Endodermal cell (in vitro differentiated cells): ENCODE data around the gene CYP19A1. TPM values are rescaled to one million over a fixed set of nuclear protein-coding genes. Genes with fewer than 3 reads are reported as not detected.

Experiments
- DNase-seq: peaks from one replicate; pipeline ENCODE4 v3.0.0-alpha.2; 2017
- H3K27ac ChIP-seq: 2 replicates; pipeline ENCODE4 v1.5.1; 2013; ENCODE audit warnings: mild to moderate bottlenecking, low read depth, low read length, moderate library complexity
- H3K27me3 ChIP-seq: 2 replicates; pipeline ENCODE4 v1.6.1; 2013; ENCODE audit warnings: mild to moderate bottlenecking, low read length, moderate library complexity; ENCODE audit not compliant: insufficient read depth, control insufficient read depth, poor library complexity, severe bottlenecking
- H3K36me3 ChIP-seq: 2 replicates; pipeline ENCODE4 v1.7.0; 2013; ENCODE audit warnings: mild to moderate bottlenecking, low read length, moderate library complexity; ENCODE audit not compliant: control insufficient read depth, insufficient read depth
- H3K4me1 ChIP-seq: one replicate; pipeline ENCODE4 v1.7.0; 2013; ENCODE audit warnings: low read length; ENCODE audit not compliant: control insufficient read depth, insufficient read depth
- H3K4me3 ChIP-seq: 2 replicates; pipeline ENCODE4 v1.5.1; 2013; ENCODE audit warnings: mild to moderate bottlenecking, low read length, moderate library complexity
- H3K9ac ChIP-seq: 2 replicates; pipeline ENCODE4 v1.6.1; 2013; ENCODE audit warnings: mild to moderate bottlenecking, low read length, moderate library complexity; ENCODE audit not compliant: poor library complexity, severe bottlenecking; ENCODE audit errors: extremely low read depth
- H3K9me3 ChIP-seq: 2 replicates; pipeline ENCODE4 v1.6.1; 2013; ENCODE audit warnings: mild to moderate bottlenecking, low read length, moderate library complexity; ENCODE audit not compliant: control insufficient read depth
- H3K27ac Mint-ChIP-seq: 2 replicates; pipeline ENCODE4 v1.8.0; 2020; ENCODE audit warnings: mixed read lengths
- H3K27me3 Mint-ChIP-seq: 2 replicates; pipeline ENCODE4 v1.8.0; 2021; ENCODE audit warnings: mild to moderate bottlenecking, mixed read lengths; ENCODE audit not compliant: insufficient read depth
- H3K36me3 Mint-ChIP-seq: 2 replicates; pipeline ENCODE4 v1.8.0; 2020; ENCODE audit warnings: low read depth, mixed read lengths
- H3K4me1 Mint-ChIP-seq: 2 replicates; pipeline ENCODE4 v1.8.0; 2020; ENCODE audit warnings: mixed read lengths
- H3K4me3 Mint-ChIP-seq: 2 replicates; pipeline ENCODE4 v1.8.0; 2020; ENCODE audit warnings: mild to moderate bottlenecking, moderate library complexity, mixed read lengths
- H3K9me3 Mint-ChIP-seq: 2 replicates; pipeline ENCODE4 v1.8.0; 2020; ENCODE audit warnings: mild to moderate bottlenecking, mixed read lengths
- CTCF ChIP-seq: fragments of 200-600 bp; sonication (generic); conservative IDR thresholded peaks from 2 replicates; pipeline ENCODE4 v1.5.0; 2021; ENCODE audit warnings: antibody characterized with exemption, mild to moderate bottlenecking
- WGBS, 2 experiments: methylation state at CpG; one replicate each; pipeline versions ENCODE4 v1.1.5 to v1.1.7; 2013; ENCODE audit warnings: missing lambda C conversion rate in 2 of 2, mixed read lengths in 1 of 2; ENCODE audit not compliant: insufficient coverage in 1 of 2, insufficient read length in 1 of 2; 5-methylcytosine and 5-hydroxymethylcytosine counted together
- total RNA-seq, 2 donors: library from RNA; stranded (reverse); fragmentation: NEBNext Ultra II Directional in 1 of 2; extraction: Animal tissue kit (Norgen Biotek cat#: 25700) in 1 of 2; gene quantifications; 2 replicates in 1 of 2; 3 replicates in 1 of 2; pipeline ENCODE4 v1.2.1, GENCODE V29; 2021

The CYP19A1 gene
- total RNA-seq, 2 donors from 2014 or later, result not detected

GRCh38 chr15:51333571-51333970, 4.8 kb downstream of the CYP19A1 start:
- Histone ChIP-seq H3K27ac (no peak overlapping the region), H3K4me1 (no peaks in the 10 kb centered on the region), H3K4me3 (no peak overlapping the region), H3K27me3 (peaks cover 65% of the 10 kb centered on the region), H3K9ac (no peak overlapping the region), H3K9me3 (peaks cover 17% of the 10 kb centered on the region), H3K36me3 (no peaks in the 10 kb centered on the region)
- Mint-ChIP-seq H3K4me1 (no peaks in the 10 kb centered on the region), H3K9me3 (no peaks in the 10 kb centered on the region), H3K36me3 (no peaks in the 10 kb centered on the region), H3K27ac (no peak overlapping the region), H3K27me3 (peaks cover 37% of the 10 kb centered on the region), H3K4me3 (no peak overlapping the region)
- WGBS, 2 experiments, result 88 to 100% methylated on average over 2 of the region's 2 CpGs
- TF ChIP-seq CTCF, result no peak
- DNase-seq, result no peak

- H3K27me3 Mint-ChIP-seq, result peaks cover 26% of the 10 kb centered on the region
- no peaks in the 10 kb centered on the region for H3K4me1 Mint-ChIP-seq
- TF ChIP-seq CTCF, result no peak
- Histone ChIP-seq H3K9me3 (peaks cover 17% of the 10 kb centered on the region), H3K4me1 (no peaks in the 10 kb centered on the region), H3K4me3 (no peak overlapping the region), H3K9ac (no peak overlapping the region), H3K36me3 (no peaks in the 10 kb centered on the region), H3K27me3 (peaks cover 54% of the 10 kb centered on the region), H3K27ac (no peak overlapping the region)
- no peak overlapping the region for H3K4me3 Mint-ChIP-seq
- no peaks in the 10 kb centered on the region for H3K36me3 Mint-ChIP-seq
- no peaks in the 10 kb centered on the region for H3K9me3 Mint-ChIP-seq
- H3K27ac Mint-ChIP-seq, result no peak overlapping the region
- no peak for DNase-seq
- 96 to 98% methylated on average over 4 of the region's 4 CpGs for WGBS, 2 experiments
Observed at GRCh38 chr15:51332206-51333147, 5.9 kb downstream of the CYP19A1 start.

- no peak overlapping the region for H3K9ac ChIP-seq
- H3K27me3 Mint-ChIP-seq, result peaks cover 18% of the 10 kb centered on the region
- TF ChIP-seq CTCF, result no peak
- H3K4me1 ChIP-seq, result no peaks in the 10 kb centered on the region
- H3K9me3 ChIP-seq, result peaks cover 17% of the 10 kb centered on the region
- H3K27ac ChIP-seq, result no peak overlapping the region
- H3K4me3 Mint-ChIP-seq, result no peak overlapping the region
- no peaks in the 10 kb centered on the region for H3K4me1 Mint-ChIP-seq
- no peaks in the 10 kb centered on the region for H3K36me3 ChIP-seq
- H3K27ac Mint-ChIP-seq, result no peak overlapping the region
- 58 to 69% methylated on average over 3 to 5 of the region's 5 CpGs for WGBS, 2 experiments
- no peaks in the 10 kb centered on the region for H3K9me3 Mint-ChIP-seq
- H3K36me3 Mint-ChIP-seq, result no peaks in the 10 kb centered on the region
- DNase-seq, result no peak
- no peak overlapping the region for H3K4me3 ChIP-seq
- H3K27me3 ChIP-seq, result peaks cover 43% of the 10 kb centered on the region
Observed at GRCh38 chr15:51331141-51331540, 7.3 kb downstream of the CYP19A1 start.
